SHP77 treated with DMSO at 0.1 percent for 48 hours (cell line): ENCODE measurements around the gene CD80.
"Not testable (repeated sequence)": the region's sequence is repeated elsewhere in the genome, so short reads cannot be mapped to it uniquely, and the experiment has no call there.

Experiments
- DNase-seq: peaks from one replicate; lab custom pipeline; 2025; lab: John Stamatoyannopoulos, UW

The CD80 gene

GRCh38 chr3:119559441-119559963 is at the start of gene CD80:
Gene CD80 (minus strand): TSS chr3:119559614. CDS start chr3:119557728, 1,886 bp downstream.
- no peak for DNase-seq

- DNase-seq = no peak
Measured at GRCh38 chr3:119608405-119609000, 49.1 kb upstream of the CD80 start.

- DNase-seq = no peak
Measured at GRCh38 chr3:119604878-119605277, 45.5 kb upstream of the CD80 start.

- DNase-seq = no peak
Measured at GRCh38 chr3:119602676-119603075, 43.3 kb upstream of the CD80 start.

- DNase-seq = no peak
Measured at GRCh38 chr3:119601154-119601553, 41.7 kb upstream of the CD80 start.

- no peak for DNase-seq
Measured at GRCh38 chr3:119600732-119601131, 41.3 kb upstream of the CD80 start.

- DNase-seq = no peak
Measured at GRCh38 chr3:119599558-119600174, 40.3 kb upstream of the CD80 start.

- DNase-seq = no peak
Measured at GRCh38 chr3:119598410-119599098, 39.1 kb upstream of the CD80 start.

GRCh38 chr3:119597548-119598288 is 38.3 kb upstream of the CD80 start, which contains the start of gene PLA1A:
Gene PLA1A (plus strand): TSS chr3:119597885. CDS start chr3:119597914, 29 bp downstream.
- no peak for DNase-seq

GRCh38 chr3:119596398-119596797 is 37.0 kb upstream of the CD80 start:
- DNase-seq = no peak

- DNase-seq = no peak
Measured at GRCh38 chr3:119595639-119596334, 36.4 kb upstream of the CD80 start.

GRCh38 chr3:119594929-119595328 is 35.5 kb upstream of the CD80 start:
- DNase-seq = not testable (repeated sequence)

- no peak for DNase-seq
Measured at GRCh38 chr3:119594066-119594465, 34.7 kb upstream of the CD80 start.

GRCh38 chr3:119592861-119593260 is 33.4 kb upstream of the CD80 start:
- DNase-seq = no peak

- DNase-seq = no peak
Measured at GRCh38 chr3:119590706-119591105, 31.3 kb upstream of the CD80 start.

GRCh38 chr3:119589102-119589773 is 29.8 kb upstream of the CD80 start:
- DNase-seq = no peak

GRCh38 chr3:119588112-119588511 is 28.7 kb upstream of the CD80 start:
- DNase-seq = no peak

- no peak for DNase-seq
Measured at GRCh38 chr3:119586733-119587172, 27.3 kb upstream of the CD80 start.

GRCh38 chr3:119585856-119586570 is 26.6 kb upstream of the CD80 start:
- DNase-seq = no peak

GRCh38 chr3:119585208-119585607 is 25.8 kb upstream of the CD80 start:
- no peak for DNase-seq
